Measurements from ENCODE around the gene ACO2.

Gene ACO2

GRCh38 chr22:41512421-41513194 lies 43.7 kb downstream of the ACO2 start:
- no peak for DNase-seq (ENCODE audit: low spot score)
- Mint-ChIP-seq H3K27ac (no peak overlapping the region), H3K4me3 (no peak overlapping the region), H3K9me3 (no peaks in the 10 kb centered on the region), H3K4me1 (ENCODE audit: low read depth) (no peaks in the 10 kb centered on the region), H3K36me3 (ENCODE audit: low read depth) (peaks cover 13% of the 10 kb centered on the region), H3K27me3 (ENCODE audit: low read depth) (no peaks in the 10 kb centered on the region)

DNA sequence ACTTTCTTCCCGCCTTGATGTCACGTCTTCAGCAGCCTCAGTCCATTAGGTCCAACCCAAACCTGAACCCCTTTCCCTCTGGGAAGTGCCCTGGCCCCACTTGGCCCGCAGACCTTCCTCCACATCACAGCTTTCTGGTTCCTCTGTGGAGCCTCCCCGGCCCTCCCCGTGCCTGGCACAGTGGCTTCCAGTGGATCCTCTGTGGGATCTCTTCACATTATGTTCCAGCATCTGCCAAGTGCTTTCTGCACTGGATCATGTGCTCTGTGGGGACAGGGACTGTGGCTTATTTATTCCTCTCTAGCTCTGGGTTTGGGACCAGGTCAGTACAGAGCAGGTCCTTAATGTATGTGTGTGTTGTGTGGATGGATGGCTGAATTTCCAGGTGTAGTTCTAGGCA lies 44.5 kb downstream of the ACO2 start:
- Mint-ChIP-seq H3K36me3 (ENCODE audit: low read depth) (peaks cover 13% of the 10 kb centered on the region), H3K27ac (no peak overlapping the region)

DNA sequence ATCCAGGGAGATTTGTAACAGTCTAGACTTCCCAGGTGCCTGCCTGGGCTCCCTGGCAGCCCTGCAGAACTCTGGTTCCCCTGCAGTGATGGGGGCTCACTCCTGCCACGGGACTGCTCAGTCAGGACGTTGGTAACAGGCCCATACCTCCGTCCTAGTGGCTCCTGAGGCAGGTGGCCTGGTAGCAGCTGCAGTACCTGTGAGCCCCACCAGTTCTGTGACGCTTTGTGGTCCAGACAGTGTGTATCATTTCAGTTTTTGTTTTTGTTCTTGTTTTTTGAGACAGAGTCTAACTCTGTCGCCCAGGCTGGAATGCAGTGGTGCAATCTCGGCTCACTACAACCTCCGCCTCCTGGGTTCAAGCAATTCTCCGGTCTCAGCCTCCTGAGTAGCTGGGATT lies 47.5 kb downstream of the ACO2 start:
- Mint-ChIP-seq H3K4me3 (no peak overlapping the region), H3K4me1 (ENCODE audit: low read depth) (no peaks in the 10 kb centered on the region), H3K27ac (no peak overlapping the region), H3K36me3 (ENCODE audit: low read depth) (peaks cover 11% of the 10 kb centered on the region), H3K9me3 (no peaks in the 10 kb centered on the region), H3K27me3 (ENCODE audit: low read depth) (no peaks in the 10 kb centered on the region)
- no peak for DNase-seq (ENCODE audit: low spot score)

More for the DNA sequence above, 44.5 kb downstream of the ACO2 start:
- H3K27me3 Mint-ChIP-seq (ENCODE audit: low read depth): no peaks in the 10 kb centered on the region
- no peak for DNase-seq (ENCODE audit: low spot score)
- no peak overlapping the region for H3K4me3 Mint-ChIP-seq
- no peaks in the 10 kb centered on the region for H3K9me3 Mint-ChIP-seq
- no peaks in the 10 kb centered on the region for H3K4me1 Mint-ChIP-seq (ENCODE audit: low read depth)

GRCh38 chr22:41517172-41518047 lies 48.5 kb downstream of the ACO2 start:
- no peak for DNase-seq (ENCODE audit: low spot score)
- Mint-ChIP-seq H3K27ac (no peak overlapping the region), H3K9me3 (no peaks in the 10 kb centered on the region), H3K4me1 (ENCODE audit: low read depth) (no peaks in the 10 kb centered on the region), H3K4me3 (no peak overlapping the region), H3K36me3 (ENCODE audit: low read depth) (peaks cover 8% of the 10 kb centered on the region), H3K27me3 (ENCODE audit: low read depth) (no peaks in the 10 kb centered on the region)

DNA sequence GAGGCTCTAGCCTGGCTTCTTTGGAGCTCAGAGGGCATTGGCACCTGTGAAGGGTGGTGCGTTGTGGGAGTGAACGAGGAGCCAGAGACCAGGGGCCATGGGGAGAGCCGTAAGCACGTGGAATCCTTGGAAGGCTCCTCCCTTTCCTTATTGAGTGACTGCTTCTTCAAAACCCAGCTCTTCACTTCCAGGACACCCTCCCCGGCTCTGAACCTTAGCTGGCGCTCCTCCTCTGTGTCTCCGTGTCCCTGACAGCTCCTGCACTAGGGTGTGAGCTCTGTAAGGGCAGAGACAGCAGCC lies 49.1 kb downstream of the ACO2 start:
- no peak for DNase-seq (ENCODE audit: low spot score)
- Mint-ChIP-seq H3K27me3 (ENCODE audit: low read depth) (no peaks in the 10 kb centered on the region), H3K36me3 (ENCODE audit: low read depth) (peaks cover 6% of the 10 kb centered on the region), H3K4me1 (ENCODE audit: low read depth) (no peaks in the 10 kb centered on the region), H3K4me3 (no peak overlapping the region), H3K27ac (no peak overlapping the region), H3K9me3 (no peaks in the 10 kb centered on the region)

DNA sequence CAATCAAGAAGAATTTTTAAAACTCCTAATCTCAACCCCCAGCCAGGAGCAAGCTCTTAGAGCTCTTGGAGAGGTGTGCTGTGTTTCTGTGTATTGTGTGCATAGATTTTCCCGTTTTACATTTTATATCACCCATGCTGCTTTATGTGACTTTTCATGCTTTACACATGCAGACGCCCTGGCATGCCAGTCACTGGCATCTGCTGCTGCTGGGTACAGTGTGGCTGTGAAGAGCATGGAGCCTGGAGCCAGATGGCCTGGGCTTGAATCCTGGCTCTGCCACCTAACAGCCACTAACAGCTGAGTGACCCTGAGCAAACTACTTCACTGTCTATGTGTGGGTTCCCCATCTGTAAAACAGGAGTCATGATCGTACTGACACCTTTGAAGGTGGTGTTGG lies 52.2 kb downstream of the ACO2 start:
- peaks cover 10% of the 10 kb centered on the region for H3K4me1 Mint-ChIP-seq (ENCODE audit: low read depth)

DNA sequence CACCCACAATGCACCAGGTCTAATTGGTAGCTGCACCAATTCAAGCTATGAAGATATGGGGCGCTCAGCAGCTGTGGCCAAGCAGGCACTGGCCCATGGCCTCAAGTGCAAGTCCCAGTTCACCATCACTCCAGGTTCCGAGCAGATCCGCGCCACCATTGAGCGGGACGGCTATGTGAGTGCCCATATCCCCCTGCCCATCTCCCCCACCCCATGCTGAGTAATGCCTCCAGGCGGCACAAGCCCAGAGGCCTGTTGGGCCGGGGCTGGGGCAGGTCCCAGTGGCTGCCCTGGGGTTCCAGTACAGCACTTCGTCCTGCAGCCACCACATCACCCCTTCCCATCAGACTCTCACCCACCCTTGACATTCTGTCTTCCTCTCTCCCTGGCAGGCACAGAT lies 53.9 kb downstream of the ACO2 start:
- Mint-ChIP-seq H3K9me3 (no peaks in the 10 kb centered on the region), H3K4me1 (ENCODE audit: low read depth) (peaks cover 13% of the 10 kb centered on the region), H3K27me3 (ENCODE audit: low read depth) (no peaks in the 10 kb centered on the region), H3K4me3 (no peak overlapping the region), H3K36me3 (ENCODE audit: low read depth) (peaks cover 8% of the 10 kb centered on the region), H3K27ac (peak overlapping the region; percentile 52)
- no peak for DNase-seq (ENCODE audit: low spot score)

More for the DNA sequence above, 52.2 kb downstream of the ACO2 start:
- Mint-ChIP-seq H3K27me3 (ENCODE audit: low read depth) (no peaks in the 10 kb centered on the region), H3K9me3 (no peaks in the 10 kb centered on the region), H3K27ac (no peak overlapping the region), H3K4me3 (no peak overlapping the region), H3K36me3 (ENCODE audit: low read depth) (peaks cover 4% of the 10 kb centered on the region)
- DNase-seq (ENCODE audit: low spot score): no peak

DNA sequence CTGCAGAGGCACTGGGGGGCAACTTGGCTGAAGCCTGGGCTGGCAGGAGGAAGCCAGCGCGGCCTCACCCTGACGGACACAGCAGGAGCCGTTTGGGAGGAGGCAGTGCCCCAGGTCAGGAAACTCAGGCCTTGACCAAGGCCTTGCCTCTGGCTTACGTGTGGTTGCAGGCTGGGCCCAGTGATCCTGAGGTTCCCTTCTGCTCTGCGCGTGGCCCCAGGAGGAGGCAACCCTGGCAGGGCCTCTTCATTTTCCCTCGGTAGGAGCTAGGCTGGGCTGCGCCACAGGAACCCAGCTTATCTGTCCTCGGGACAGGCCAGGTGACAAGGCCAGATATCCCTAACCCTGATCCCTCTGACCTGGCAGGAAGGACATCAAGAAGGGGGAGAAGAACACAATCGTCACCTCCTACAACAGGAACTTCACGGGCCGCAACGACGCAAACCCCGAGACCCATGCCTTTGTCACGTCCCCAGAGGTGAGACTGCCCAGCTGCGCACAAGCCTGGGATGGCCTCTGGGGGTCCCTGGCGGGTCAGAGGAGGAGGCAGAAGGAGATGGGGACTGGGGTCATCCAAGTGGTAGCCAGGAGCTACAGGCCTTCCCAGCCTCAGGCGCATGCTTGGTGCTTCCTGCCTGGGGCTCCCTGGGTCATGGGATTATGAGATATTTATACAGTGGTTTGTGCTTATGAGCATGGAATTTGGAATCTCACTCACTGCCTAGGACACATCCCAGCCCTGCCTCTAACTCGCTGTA lies 54.7 kb downstream of the ACO2 start:
- Mint-ChIP-seq H3K4me3 (no peak overlapping the region), H3K9me3 (no peaks in the 10 kb centered on the region), H3K4me1 (ENCODE audit: low read depth) (peaks cover 13% of the 10 kb centered on the region), H3K27me3 (ENCODE audit: low read depth) (no peaks in the 10 kb centered on the region), H3K36me3 (ENCODE audit: low read depth) (peaks cover 11% of the 10 kb centered on the region), H3K27ac (peak overlapping the region; percentile 20)
- no peak for DNase-seq (ENCODE audit: low spot score)

GRCh38 chr22:41524251-41524661 lies 55.3 kb downstream of the ACO2 start:
- H3K4me1 Mint-ChIP-seq (ENCODE audit: low read depth): peaks cover 13% of the 10 kb centered on the region
- H3K4me3 Mint-ChIP-seq: no peak overlapping the region
- no peaks in the 10 kb centered on the region for H3K9me3 Mint-ChIP-seq
- no peak for DNase-seq (ENCODE audit: low spot score)
- no peaks in the 10 kb centered on the region for H3K27me3 Mint-ChIP-seq (ENCODE audit: low read depth)
- H3K27ac Mint-ChIP-seq: peak overlapping the region; percentile 70
- H3K36me3 Mint-ChIP-seq (ENCODE audit: low read depth): peaks cover 15% of the 10 kb centered on the region

DNA sequence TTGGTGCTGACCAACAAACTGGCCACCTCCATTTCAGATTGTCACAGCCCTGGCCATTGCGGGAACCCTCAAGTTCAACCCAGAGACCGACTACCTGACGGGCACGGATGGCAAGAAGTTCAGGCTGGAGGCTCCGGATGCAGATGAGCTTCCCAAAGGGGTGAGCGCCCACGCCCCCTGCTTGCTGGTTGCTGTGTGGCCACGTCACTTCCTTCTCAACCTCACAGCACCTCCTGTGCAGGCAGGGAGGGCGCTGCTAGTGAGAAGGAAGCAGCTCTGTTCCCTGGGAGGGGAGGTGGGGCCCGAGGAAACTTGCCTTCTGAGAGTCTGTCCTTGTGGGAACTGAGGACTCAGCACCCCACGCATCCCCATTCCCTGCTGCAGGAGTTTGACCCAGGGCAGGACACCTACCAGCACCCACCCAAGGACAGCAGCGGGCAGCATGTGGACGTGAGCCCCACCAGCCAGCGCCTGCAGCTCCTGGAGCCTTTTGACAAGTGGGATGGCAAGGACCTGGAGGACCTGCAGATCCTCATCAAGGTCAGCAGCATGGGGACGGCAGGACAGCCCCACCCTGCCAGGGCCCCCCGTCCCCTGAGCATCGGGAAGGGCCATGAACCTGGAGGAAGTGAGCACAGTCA lies 56.0 kb downstream of the ACO2 start:
- Mint-ChIP-seq H3K9me3 (no peaks in the 10 kb centered on the region), H3K36me3 (ENCODE audit: low read depth) (peaks cover 15% of the 10 kb centered on the region), H3K27me3 (ENCODE audit: low read depth) (no peaks in the 10 kb centered on the region), H3K27ac (peak overlapping the region; percentile 70), H3K4me3 (no peak overlapping the region), H3K4me1 (ENCODE audit: low read depth) (peaks cover 13% of the 10 kb centered on the region)
- DNase-seq (ENCODE audit: low spot score): peak; percentile 47

DNA sequence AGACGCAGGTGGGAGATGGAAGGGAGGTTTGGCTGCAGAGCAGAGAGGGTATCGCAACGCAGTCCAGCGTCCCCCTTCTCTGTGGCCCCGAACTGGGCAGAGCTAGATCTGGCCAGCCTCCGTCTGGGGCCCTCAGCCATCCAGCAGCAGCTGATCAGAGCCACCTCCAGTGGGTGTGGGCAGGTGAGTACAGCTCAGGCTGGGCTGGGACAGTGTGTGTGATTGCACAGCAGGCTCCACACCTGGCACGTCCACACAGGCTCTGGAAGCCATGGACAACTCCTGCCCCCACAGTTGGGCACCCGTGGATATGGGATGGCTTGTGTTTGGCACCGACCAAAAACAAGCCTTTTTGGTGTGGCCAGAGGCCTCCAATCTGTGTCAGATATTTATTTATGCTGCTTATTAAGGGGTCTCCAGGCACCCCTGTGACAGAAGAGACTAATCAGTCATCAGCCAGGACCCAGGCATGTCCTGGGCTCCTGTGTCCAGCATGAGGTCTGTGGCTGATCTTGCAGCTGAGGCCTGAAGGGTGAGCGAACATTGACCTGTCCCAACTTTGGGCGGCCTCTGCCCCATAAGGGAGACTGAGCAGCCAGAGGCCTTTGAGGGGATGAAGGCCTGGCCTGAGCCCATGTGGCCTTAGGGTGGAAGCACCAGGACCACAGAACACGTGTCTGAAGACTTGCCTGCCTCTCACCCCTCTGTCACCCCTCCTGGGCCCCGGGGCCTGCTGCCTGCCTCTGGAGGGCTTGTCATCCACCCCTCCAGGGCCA lies 56.7 kb downstream of the ACO2 start:
- H3K36me3 Mint-ChIP-seq (ENCODE audit: low read depth): peaks cover 15% of the 10 kb centered on the region

GRCh38 chr22:41526226-41526829 lies 57.4 kb downstream of the ACO2 start:
- Mint-ChIP-seq H3K9me3 (no peaks in the 10 kb centered on the region), H3K27me3 (ENCODE audit: low read depth) (no peaks in the 10 kb centered on the region), H3K4me3 (no peak overlapping the region), H3K27ac (peak overlapping the region; percentile 36), H3K4me1 (ENCODE audit: low read depth) (peaks cover 13% of the 10 kb centered on the region), H3K36me3 (ENCODE audit: low read depth) (peaks cover 15% of the 10 kb centered on the region)
- DNase-seq (ENCODE audit: low spot score): no peak

More for the DNA sequence above, 56.7 kb downstream of the ACO2 start:
- H3K27ac Mint-ChIP-seq: peak overlapping the region; percentile 70
- peaks cover 13% of the 10 kb centered on the region for H3K4me1 Mint-ChIP-seq (ENCODE audit: low read depth)
- no peaks in the 10 kb centered on the region for H3K27me3 Mint-ChIP-seq (ENCODE audit: low read depth)
- H3K9me3 Mint-ChIP-seq: no peaks in the 10 kb centered on the region
- DNase-seq (ENCODE audit: low spot score): no peak
- H3K4me3 Mint-ChIP-seq: no peak overlapping the region

Data from T-helper 2 cell treated with Interferon-gamma antibody and Interleukin-4, amounts not matched to agents 5 μg/mL and 100 μg/mL, for 36 hours (primary cell).